DMS79 treated with DMSO at 0.1 percent for 48 hours (cell line): ENCODE data around the gene HRG.

Experiments
- DNase-seq: peaks from one replicate; lab custom pipeline; 2025; lab: John Stamatoyannopoulos, UW

The HRG gene

DNA sequence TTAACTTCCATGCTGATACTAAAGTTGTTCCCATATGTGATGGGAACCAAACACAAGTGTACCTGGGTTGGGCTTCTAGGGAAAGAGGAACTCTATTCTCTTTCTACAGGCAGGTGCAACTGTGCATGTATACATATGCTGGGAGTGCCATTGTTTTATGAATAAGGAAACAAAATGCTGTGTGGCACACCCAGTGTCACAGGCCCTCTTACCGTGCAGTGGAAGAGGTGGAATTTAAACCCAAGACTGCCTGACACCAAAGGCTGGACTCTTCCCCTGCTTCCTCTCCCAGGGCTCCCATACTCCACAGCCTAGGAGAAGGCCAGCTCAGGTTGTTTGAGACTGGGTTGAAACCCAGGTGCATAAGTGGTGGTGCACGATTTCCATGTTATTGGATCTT lies 27.6 kb upstream of the HRG start:
- DNase-seq, result no peak

- no peak for DNase-seq
Observed at GRCh38 chr3:186639778-186640472, 25.9 kb upstream of the HRG start, which contains the start of gene FETUB. TSS of gene FETUB (plus strand) at chr3:186640399. CDS start at chr3:186640461, 62 bp downstream.

- peak; percentile 62 for DNase-seq
Observed at GRCh38 chr3:186640473-186640818, 25.4 kb upstream of the HRG start.

GRCh38 chr3:186640929-186641328 lies 24.9 kb upstream of the HRG start:
- peak; percentile 93 for DNase-seq

DNA sequence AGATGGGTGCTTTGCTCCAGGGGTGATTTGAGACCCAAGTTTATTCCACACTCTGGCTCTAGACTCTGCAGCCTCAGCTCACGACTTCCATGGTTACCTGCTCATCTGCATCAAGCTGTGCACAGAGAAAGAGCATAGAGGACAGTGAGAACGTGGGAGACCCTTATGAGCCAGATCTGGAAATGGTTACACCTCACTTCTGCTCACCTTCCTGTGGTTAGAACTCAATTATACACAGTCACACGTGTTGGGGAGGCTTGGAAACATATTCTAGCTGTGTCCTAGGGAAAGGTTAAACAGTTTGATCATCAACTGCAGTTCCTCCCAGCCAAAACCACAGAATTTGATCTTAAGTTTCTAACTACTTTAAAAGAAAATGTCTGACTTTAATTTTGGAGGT lies 23.8 kb upstream of the HRG start:
- DNase-seq, result peak; percentile 29

DNA sequence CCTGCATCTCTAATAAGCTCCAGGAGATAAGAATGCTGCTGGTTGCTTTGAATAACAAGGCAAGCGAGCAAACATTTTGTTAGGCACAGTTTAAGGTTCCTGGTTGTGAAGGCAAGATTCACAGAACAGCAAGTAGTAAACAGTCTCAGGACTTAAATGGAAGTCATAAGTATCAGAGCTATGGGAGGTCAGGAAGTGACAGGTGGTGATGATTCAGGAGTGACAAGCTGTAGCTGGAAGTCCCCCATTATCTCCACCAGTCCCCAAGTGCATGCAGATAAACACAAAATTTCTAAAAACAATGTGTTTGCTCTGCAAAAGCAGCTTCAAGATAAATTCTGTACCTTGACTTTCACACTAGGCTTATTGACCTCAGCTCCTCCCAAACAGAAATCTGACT lies 22.3 kb upstream of the HRG start:
- DNase-seq, result no peak

DNA sequence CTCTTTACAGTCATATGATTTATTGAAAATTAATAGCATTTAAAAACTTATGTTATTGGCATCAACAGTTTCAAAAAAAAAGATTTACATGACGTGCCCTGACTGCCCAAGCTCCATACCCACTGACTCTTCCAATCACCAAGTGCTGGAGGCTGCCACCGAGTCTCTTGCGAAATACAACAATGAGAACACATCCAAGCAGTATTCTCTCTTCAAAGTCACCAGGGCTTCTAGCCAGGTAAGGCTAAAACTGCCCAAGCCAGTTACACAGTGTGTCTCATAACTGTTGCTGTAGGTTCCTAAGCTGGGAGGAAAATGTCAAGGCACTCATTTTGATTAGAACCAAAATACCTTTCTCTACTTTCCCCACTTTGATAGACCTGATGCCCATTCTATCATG lies 21.1 kb upstream of the HRG start:
- no peak for DNase-seq

GRCh38 chr3:186646106-186646505 lies 19.7 kb upstream of the HRG start:
- no peak for DNase-seq

- DNase-seq, result no peak
Observed at GRCh38 chr3:186646841-186647240, 19.0 kb upstream of the HRG start.

GRCh38 chr3:186648851-186649250 lies 17.0 kb upstream of the HRG start:
- no peak for DNase-seq

DNA sequence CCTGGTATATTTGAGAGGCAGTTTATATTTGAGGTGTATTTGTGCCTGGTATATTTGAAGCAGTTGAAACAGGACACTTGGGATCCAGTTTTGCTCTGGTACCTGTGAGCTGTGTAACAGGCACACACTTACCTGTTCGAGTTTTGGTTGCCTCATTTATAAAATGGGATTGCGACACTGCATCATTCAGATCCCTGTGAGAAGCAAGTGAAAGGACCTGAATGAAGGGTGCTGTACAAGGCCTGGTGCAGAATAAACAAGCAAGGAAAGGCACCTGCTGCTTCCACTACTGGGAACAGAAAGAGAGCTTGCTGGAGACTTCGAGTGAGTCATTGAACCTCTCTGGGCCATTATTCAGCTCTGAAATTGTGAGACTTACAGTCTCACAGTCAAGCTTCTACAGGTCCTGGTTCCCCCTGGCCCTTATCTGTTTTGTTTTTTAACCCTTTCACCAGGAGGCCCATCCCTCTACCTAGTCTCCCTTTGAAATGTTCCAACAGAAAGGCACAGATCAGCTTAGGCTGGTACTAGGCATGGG lies 14.1 kb upstream of the HRG start:
- DNase-seq, result no peak

GRCh38 chr3:186653080-186653707 lies 12.6 kb upstream of the HRG start:
- DNase-seq, result no peak

GRCh38 chr3:186653984-186654383 lies 11.8 kb upstream of the HRG start:
- no peak for DNase-seq

GRCh38 chr3:186663361-186664118 lies 2.3 kb upstream of the HRG start:
- no peak for DNase-seq

DNA sequence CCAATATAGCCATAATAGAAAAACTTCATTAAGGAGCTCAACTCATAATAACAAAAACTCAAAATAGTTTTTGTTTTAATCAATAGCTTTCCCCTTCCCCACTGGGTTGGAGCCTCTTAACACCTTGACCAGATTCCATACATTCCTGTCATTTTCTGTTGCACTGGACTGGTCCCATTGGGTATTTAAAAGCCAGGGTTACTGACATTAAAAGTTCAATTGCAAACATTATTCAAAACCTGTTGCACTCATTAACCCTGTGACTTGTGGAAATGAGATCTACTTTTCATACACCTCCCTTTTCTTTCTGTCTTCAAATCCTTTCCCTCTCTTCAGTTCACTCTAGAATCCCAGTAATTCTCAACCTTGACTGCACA lies 1.7 kb upstream of the HRG start:
- no peak for DNase-seq

GRCh38 chr3:186664506-186664905 lies 1.3 kb upstream of the HRG start:
- DNase-seq, result no peak

- no peak for DNase-seq
Observed at GRCh38 chr3:186668426-186668825, 2.6 kb downstream of the HRG start.

DNA sequence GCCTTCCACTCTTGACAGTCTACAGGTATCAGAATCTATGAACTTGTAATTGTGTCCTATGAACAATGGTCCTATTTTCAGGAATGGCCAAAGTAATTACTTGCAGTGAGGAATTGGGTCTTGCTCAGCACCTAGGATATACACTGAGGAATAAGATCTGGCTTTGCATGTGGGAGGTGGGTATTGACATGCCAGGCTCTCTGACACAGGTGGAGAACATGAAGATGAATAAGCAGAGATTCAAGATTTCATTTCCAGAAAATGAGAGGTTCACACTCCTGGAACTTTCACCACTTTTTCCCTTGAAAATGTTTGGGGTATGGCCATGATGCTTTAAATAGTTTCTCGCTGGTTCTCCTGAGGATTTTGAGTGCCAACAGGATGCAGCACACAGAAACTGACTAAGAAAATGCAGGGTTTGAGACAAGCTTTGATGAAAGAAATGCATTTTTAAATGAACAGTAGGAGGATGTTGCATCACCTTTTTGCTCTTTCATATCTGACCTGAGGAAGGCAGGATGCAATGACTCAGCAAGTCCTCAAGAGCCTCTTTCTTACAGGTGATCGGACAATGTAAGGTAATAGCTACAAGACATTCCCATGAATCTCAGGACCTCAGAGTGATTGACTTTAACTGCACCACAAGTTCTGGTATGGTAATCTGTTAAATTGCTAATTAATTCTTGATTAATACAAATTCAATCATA lies 3.7 kb downstream of the HRG start:
- no peak for DNase-seq

- DNase-seq, result no peak
Observed at GRCh38 chr3:186670155-186670554, 4.3 kb downstream of the HRG start.

GRCh38 chr3:186671051-186671450 lies 5.2 kb downstream of the HRG start:
- DNase-seq, result no peak

DNA sequence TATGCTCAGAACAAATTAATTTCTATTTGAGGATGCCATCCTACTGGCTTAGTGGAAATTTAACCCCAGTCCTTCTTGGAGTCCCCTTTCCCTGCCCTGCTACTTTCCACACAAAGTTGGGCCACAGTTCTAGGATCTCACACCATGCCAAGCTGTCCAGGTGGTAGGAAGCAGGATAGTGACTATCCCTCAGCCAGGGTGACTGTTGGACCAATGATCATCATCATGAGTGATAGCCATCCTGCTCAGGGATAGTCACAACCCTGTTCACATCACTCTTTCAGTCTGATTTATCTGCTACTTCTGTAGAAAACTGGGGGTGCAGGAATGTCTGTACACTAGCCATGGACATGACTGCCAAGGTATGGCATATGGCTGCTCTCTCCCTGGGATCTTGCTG lies 12.8 kb downstream of the HRG start:
- no peak for DNase-seq

GRCh38 chr3:186679151-186679550 lies 13.3 kb downstream of the HRG start:
- DNase-seq, result no peak
